WTC11 (cell line): ENCODE data around the gene HP1BP3. TPM values are rescaled to one million over a fixed set of nuclear protein-coding genes. Genes with fewer than 3 reads are reported as not detected.
"Not testable (repeated sequence)": the region's sequence is repeated elsewhere in the genome, so short reads cannot be mapped to it uniquely, and the experiment has no call there.

ENCODE experiments used
- ATAC-seq: fragments of 200-7000 bp; cut with Tn5 transposase; 2 replicates; pipeline ENCODE4 v1.10.0; 2021; ENCODE audit warnings: mild to moderate bottlenecking, moderate library complexity
- CTCF ChIA-PET: fragments of 300-600 bp; sonication (Branson Sonifier 250); formaldehyde crosslinking; loops from one replicate; lab custom pipeline; 2021; ENCODE audit warnings: antibody characterized with exemption; lab: Charles Lee
- POLR2A ChIA-PET: fragments of 350-600 bp; sonication (Branson Sonifier 250); formaldehyde crosslinking; loops from one replicate; lab custom pipeline; 2021; ENCODE audit warnings: antibody characterized with exemption; lab: Charles Lee
- DNase-seq: peaks from one replicate; pipeline ENCODE4 v3.0.0; 2021; ENCODE audit warnings: low spot score
- H3K27ac Mint-ChIP-seq: 2 replicates; pipeline ENCODE4 v1.8.0; 2021; ENCODE audit warnings: mixed read lengths
- H3K27me3 Mint-ChIP-seq: 2 replicates; pipeline ENCODE4 v1.8.0; 2021; ENCODE audit warnings: low read depth, mild to moderate bottlenecking, moderate library complexity, mixed read lengths
- H3K36me3 Mint-ChIP-seq: 2 replicates; pipeline ENCODE4 v1.8.0; 2021; ENCODE audit warnings: mixed read lengths
- H3K4me1 Mint-ChIP-seq: 2 replicates; pipeline ENCODE4 v1.8.0; 2022; ENCODE audit warnings: mixed read lengths
- H3K4me3 Mint-ChIP-seq: 2 replicates; pipeline ENCODE4 v1.8.0; 2021; ENCODE audit warnings: mild to moderate bottlenecking, moderate library complexity, mixed read lengths
- H3K9me3 Mint-ChIP-seq: 2 replicates; pipeline ENCODE4 v1.8.0; 2021; ENCODE audit warnings: mixed read lengths
- AFF4 ChIP-seq: sonication (generic); formaldehyde crosslinking; IDR thresholded peaks from 2 replicates; pipeline ENCODE4 v1.8.1; 2023; ENCODE audit warnings: mild to moderate bottlenecking, missing genetic modification reagents, borderline replicate concordance
- ATF1 ChIP-seq: sonication (generic); formaldehyde crosslinking; IDR thresholded peaks from 2 replicates; pipeline ENCODE4 v1.8.1; 2023; ENCODE audit warnings: mild to moderate bottlenecking, moderate library complexity, missing genetic modification reagents
- CDX4 ChIP-seq: fragments of 250-450 bp; sonication (Bioruptor Pico); IDR thresholded peaks from 2 replicates; pipeline ENCODE4 v1.9.0; 2021; ENCODE audit warnings: moderate library complexity, mild to moderate bottlenecking, inconsistent platforms, borderline replicate concordance
- CREB1 ChIP-seq: sonication (generic); formaldehyde crosslinking; IDR thresholded peaks from 2 replicates; pipeline ENCODE4 v1.8.0; 2023; ENCODE audit warnings: mild to moderate bottlenecking, missing genetic modification reagents
- E2F1 ChIP-seq: sonication (generic); formaldehyde crosslinking; IDR thresholded peaks from 2 replicates; pipeline ENCODE4 v1.8.0; 2022; ENCODE audit warnings: mild to moderate bottlenecking, missing genetic modification reagents
- E2F4 ChIP-seq: sonication (generic); formaldehyde crosslinking; IDR thresholded peaks from 2 replicates; pipeline ENCODE4 v1.8.1; 2022; ENCODE audit warnings: low read depth, mild to moderate bottlenecking, moderate library complexity, missing genetic modification reagents, borderline replicate concordance
- ETV6 ChIP-seq: sonication (generic); formaldehyde crosslinking; IDR thresholded peaks from 2 replicates; pipeline ENCODE4 v1.8.1; 2022; ENCODE audit warnings: mild to moderate bottlenecking, missing genetic modification reagents
- FOXJ3 ChIP-seq: sonication (generic); formaldehyde crosslinking; IDR thresholded peaks from 2 replicates; pipeline ENCODE4 v1.9.0; 2021; ENCODE audit warnings: missing genetic modification reagents, mild to moderate bottlenecking, borderline replicate concordance
- GABPB1 ChIP-seq: sonication (generic); formaldehyde crosslinking; IDR thresholded peaks from 2 replicates; pipeline ENCODE4 v1.8.1; 2023; ENCODE audit warnings: mild to moderate bottlenecking, missing genetic modification reagents
- GRHL2 ChIP-seq: fragments of 250-450 bp; sonication (Bioruptor Pico); IDR thresholded peaks from 2 replicates; pipeline ENCODE4 v1.8.0; 2022; ENCODE audit warnings: mild to moderate bottlenecking, moderate library complexity; ENCODE audit not compliant: insufficient replicate concordance, severe bottlenecking
- JAZF1 ChIP-seq: fragments of 250-450 bp; sonication (Bioruptor Pico); IDR thresholded peaks from 2 replicates; pipeline ENCODE4 v1.9.0; 2021; ENCODE audit warnings: moderate library complexity, mild to moderate bottlenecking, inconsistent platforms
- MLX ChIP-seq: sonication (generic); formaldehyde crosslinking; IDR thresholded peaks from 2 replicates; pipeline ENCODE4 v1.8.1; 2023; ENCODE audit warnings: mild to moderate bottlenecking, missing genetic modification reagents, moderate library complexity
- MYBL2 ChIP-seq: sonication (generic); formaldehyde crosslinking; IDR thresholded peaks from 2 replicates; pipeline ENCODE4 v1.8.1; 2023; ENCODE audit warnings: mild to moderate bottlenecking, moderate library complexity, missing genetic modification reagents
- NFATC4 ChIP-seq: fragments of 250-450 bp; sonication (Bioruptor Pico); IDR thresholded peaks from 2 replicates; pipeline ENCODE4 v1.9.0; 2021; ENCODE audit warnings: mild to moderate bottlenecking
- PRRX2 ChIP-seq: fragments of 250-450 bp; sonication (Bioruptor Pico); IDR thresholded peaks from 2 replicates; pipeline ENCODE4 v1.8.0; 2021; ENCODE audit warnings: mild to moderate bottlenecking
- SMAD3 ChIP-seq: sonication (generic); formaldehyde crosslinking; IDR thresholded peaks from 2 replicates; pipeline ENCODE4 v1.8.0; 2022; ENCODE audit warnings: missing genetic modification reagents, mild to moderate bottlenecking, borderline replicate concordance
- SMAD4 ChIP-seq: sonication (generic); formaldehyde crosslinking; IDR thresholded peaks from 2 replicates; pipeline ENCODE4 v1.8.0; 2022; ENCODE audit warnings: mild to moderate bottlenecking, missing genetic modification reagents
- ZNF138 ChIP-seq: sonication (generic); formaldehyde crosslinking; conservative IDR thresholded peaks from 2 replicates; pipeline ENCODE4 v1.8.1; 2022; ENCODE audit warnings: mild to moderate bottlenecking, moderate library complexity, missing genetic modification reagents
- ZNF416 ChIP-seq: fragments of 250-450 bp; sonication (Bioruptor Pico); IDR thresholded peaks from 2 replicates; pipeline ENCODE4 v1.9.0; 2021; ENCODE audit warnings: mild to moderate bottlenecking, inconsistent platforms
- total RNA-seq: library from RNA; stranded (reverse); gene quantifications from 3 replicates; pipeline ENCODE4 v1.2.3, GENCODE V29; 2021

The HP1BP3 gene
- total RNA-seq, 1 experiment from 2014 or later = 121 TPM

GRCh38 chr1:20789598-20789997, 2.5 kb upstream of the HP1BP3 start:
- peak; percentile 57; the same call in 1 of the 2 replicates for TF ChIP-seq GABPB1 (CRISPR knock-in tag)
- H3K27ac Mint-ChIP-seq, H3K36me3 Mint-ChIP-seq, CTCF ChIA-PET, DNase-seq, H3K9me3 Mint-ChIP-seq, H3K4me3 Mint-ChIP-seq, H3K27me3 Mint-ChIP-seq, ATAC-seq: not testable (repeated sequence)
- H3K4me1 Mint-ChIP-seq = peaks cover 19% of the 10 kb centered on the region
- POLR2A ChIA-PET = interaction anchor here (0.6 kb wide), 2 partner anchors 82 to 128 kb away, joined by 3 to 4 read pairs; no protein-coding TSS in a partner anchor

GRCh38 chr1:20787840-20788795, 1.0 kb upstream of the HP1BP3 start:
- H3K9me3 Mint-ChIP-seq = no peaks in the 10 kb centered on the region
- POLR2A ChIA-PET = interaction anchor here (0.6 to 2.5 kb wide), 4 partner anchors 8 to 215 kb away, joined by 3 to 14 read pairs (median 4); partner anchors contain the start of gene SH2D5
- H3K4me1 Mint-ChIP-seq = peaks cover 24% of the 10 kb centered on the region
- DNase-seq = no peak
- CTCF ChIA-PET = interaction anchor here (2.4 kb wide), 1 partner anchor 91 kb away, joined by 13 read pairs; no protein-coding TSS in a partner anchor
- H3K27ac Mint-ChIP-seq = peak overlapping the region; percentile 97
- no peaks in the 10 kb centered on the region for H3K27me3 Mint-ChIP-seq
- no peak for ATAC-seq
- H3K4me3 Mint-ChIP-seq = peak overlapping the region; percentile 96
- TF ChIP-seq MYBL2 = no peak
- TF ChIP-seq SMAD4 = no peak
- TF ChIP-seq ATF1 (CRISPR knock-in tag) = no peak
- no peak for TF ChIP-seq SMAD3 (CRISPR knock-in tag)
- no peak for TF ChIP-seq ETV6 (CRISPR knock-in tag)
- no peak for TF ChIP-seq NFATC4 (CRISPR knock-in tag)
- TF ChIP-seq E2F4 (CRISPR knock-in tag) = no peak
- TF ChIP-seq GRHL2 (CRISPR knock-in tag) = no peak
- no peak for TF ChIP-seq E2F1 (CRISPR knock-in tag)
- no peak for TF ChIP-seq CREB1 (CRISPR knock-in tag)
- no peak for TF ChIP-seq MLX (CRISPR knock-in tag)
- no peak for TF ChIP-seq AFF4
- TF ChIP-seq CDX4 (CRISPR knock-in tag) = no peak
- no peak for TF ChIP-seq ZNF416 (CRISPR knock-in tag)
- TF ChIP-seq ZNF138 (CRISPR knock-in tag) = no peak
- TF ChIP-seq FOXJ3 = no peak
- TF ChIP-seq PRRX2 (CRISPR knock-in tag) = no peak
- no peak for TF ChIP-seq JAZF1 (CRISPR knock-in tag)
- H3K36me3 Mint-ChIP-seq = no peaks in the 10 kb centered on the region
